ENCODE measurements around the gene TUBGCP2.

TUBGCP2 gene

DNA sequence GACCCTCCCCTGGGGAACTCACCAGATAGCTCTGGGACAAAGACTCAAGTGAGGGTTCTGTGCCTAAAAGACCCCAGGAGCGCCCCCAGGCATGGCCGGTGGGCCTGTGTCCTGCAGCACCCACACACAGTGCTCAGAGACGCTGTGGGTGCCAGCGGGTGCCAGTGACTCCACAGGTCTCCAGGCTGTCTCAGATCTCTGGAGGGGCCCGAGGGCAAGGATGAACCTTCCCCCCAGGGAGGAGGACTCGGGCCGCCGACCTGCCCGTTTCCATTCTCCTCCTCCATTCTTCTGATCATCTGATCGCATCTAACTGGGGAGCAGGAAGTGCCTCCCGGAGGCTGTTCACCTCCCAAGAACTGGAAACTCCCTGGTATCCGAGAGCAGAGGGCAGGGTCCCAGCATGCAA is 33.0 kb downstream of the TUBGCP2 start:
- DNase-seq (ENCODE audit: extremely low spot score) = no peak
- TF ChIP-seq ZNF384 (IDR thresholded peaks at IDR 0.05) = no peak
- no peak for TF ChIP-seq LEF1 (IDR thresholded peaks at IDR 0.05; ENCODE audit: borderline replicate concordance)
- TF ChIP-seq L3MBTL2 (conservative IDR thresholded peaks at IDR 0.05) = no peak
- no peak for TF ChIP-seq FOXK2 (IDR thresholded peaks at IDR 0.05)
- no peak for TF ChIP-seq SP1 (IDR thresholded peaks at IDR 0.05)
- no peak for TF ChIP-seq ARNT (IDR thresholded peaks at IDR 0.05)
- no peak for TF ChIP-seq CTBP1 (IDR thresholded peaks at IDR 0.05; ENCODE audit: borderline replicate concordance)
- no peak for TF ChIP-seq NFRKB (IDR thresholded peaks at IDR 0.05)
- TF ChIP-seq TARDBP (IDR thresholded peaks at IDR 0.05) = no peak
- no peak for TF ChIP-seq ELF4 (IDR thresholded peaks at IDR 0.05)
- no peak for TF ChIP-seq FOXM1 (IDR thresholded peaks at IDR 0.05; ENCODE audit: borderline replicate concordance)
- no peak for TF ChIP-seq BHLHE40 (IDR thresholded peaks at IDR 0.05; ENCODE audit: borderline replicate concordance)
- TF ChIP-seq HDGF (IDR thresholded peaks at IDR 0.05; ENCODE audit: borderline replicate concordance) = no peak
- no peak for TF ChIP-seq FOXA1 (IDR thresholded peaks at IDR 0.05)
- no peak for TF ChIP-seq SUZ12 (IDR thresholded peaks at IDR 0.05)
- ChIA-PET POLR2A (no interaction called here), CTCF (no interaction called here)

DNA sequence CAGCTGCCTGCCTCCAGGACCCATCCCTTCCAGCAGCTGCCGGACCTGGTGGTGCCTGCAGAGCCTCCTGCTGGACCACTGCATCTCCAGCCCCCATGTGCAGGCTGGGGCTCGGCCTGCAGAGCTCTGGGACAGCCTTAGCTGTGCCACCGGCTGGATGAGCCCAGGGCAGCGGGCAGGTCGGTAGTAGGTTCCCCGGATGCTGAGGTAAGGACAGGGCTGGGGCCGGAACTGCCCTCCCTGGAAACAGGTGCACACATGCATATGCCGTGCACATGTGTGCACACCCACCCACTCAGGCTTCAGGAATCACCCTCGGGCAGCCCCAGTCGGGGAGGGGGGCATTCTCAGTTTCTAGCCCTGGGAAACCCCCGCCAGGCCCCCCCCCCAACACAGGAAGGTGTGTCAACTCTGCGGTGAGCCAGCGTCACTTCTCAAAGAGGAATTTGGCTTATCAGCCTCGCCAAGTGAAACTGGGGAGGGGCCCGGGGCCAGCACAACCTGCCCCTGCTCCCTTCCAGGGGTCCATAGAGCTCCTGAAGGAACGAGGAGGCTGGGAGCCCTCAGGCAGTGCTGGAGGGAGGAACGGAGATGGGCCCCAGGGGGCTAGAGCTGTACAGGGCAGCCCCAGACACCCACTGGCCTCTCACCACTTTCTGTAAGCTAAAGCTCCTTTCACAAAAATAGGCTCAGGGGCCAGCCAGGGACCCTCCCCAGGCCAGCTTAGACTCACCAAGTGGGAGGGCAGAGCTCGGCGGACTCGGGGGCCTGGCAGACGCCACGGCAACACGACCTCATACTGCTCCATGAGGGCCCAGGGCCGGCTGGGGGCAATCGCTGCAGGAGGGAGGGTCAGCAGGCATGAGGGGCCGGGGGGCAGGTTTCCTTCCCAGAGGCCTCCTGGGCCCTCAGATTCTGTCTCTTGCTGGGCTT is 33.7 kb downstream of the TUBGCP2 start:
- no peak for DNase-seq (ENCODE audit: extremely low spot score)
- ChIA-PET CTCF (no interaction called here), POLR2A (no interaction called here)
- TF ChIP-seq ELF4 (IDR thresholded peaks at IDR 0.05) = no peak
- TF ChIP-seq CTBP1 (IDR thresholded peaks at IDR 0.05; ENCODE audit: borderline replicate concordance) = no peak
- TF ChIP-seq ZNF384 (IDR thresholded peaks at IDR 0.05) = no peak
- TF ChIP-seq HDGF (IDR thresholded peaks at IDR 0.05; ENCODE audit: borderline replicate concordance) = no peak

DNA sequence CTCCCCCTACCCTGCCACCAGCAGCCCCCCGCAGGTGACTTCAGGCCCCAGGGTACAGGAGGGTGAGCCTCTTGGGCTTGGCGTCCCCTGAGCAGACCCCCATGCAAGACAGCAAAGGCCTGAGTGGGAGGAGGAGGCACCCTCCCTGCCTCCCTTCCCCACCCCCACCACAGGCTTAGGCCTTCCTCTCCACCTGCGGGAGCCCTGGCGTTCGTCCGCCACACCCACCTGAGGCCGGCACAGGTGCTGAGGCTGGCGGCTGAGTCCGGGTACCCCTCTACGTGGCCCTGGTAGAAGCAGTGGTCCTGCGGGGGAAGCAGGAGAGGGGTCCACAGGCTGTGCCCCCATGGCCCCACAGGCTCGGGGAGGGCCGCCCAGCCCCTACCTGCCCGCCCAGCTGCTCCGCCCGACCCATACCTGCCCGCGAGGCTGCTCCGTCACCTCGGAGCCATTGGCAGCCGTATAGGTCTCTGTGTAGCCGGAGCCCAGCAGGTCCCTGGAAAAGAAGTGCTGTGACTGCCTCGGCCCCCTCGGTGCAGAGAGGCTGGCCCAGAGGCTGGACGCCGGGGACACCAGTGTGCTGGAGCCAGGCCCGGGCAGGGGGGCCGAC is 35.0 kb downstream of the TUBGCP2 start:
- CTCF ChIA-PET = no interaction called here
- DNase-seq (ENCODE audit: extremely low spot score) = no peak
- TF ChIP-seq SUZ12 (IDR thresholded peaks at IDR 0.05) = no peak
- POLR2A ChIA-PET = no interaction called here

DNA sequence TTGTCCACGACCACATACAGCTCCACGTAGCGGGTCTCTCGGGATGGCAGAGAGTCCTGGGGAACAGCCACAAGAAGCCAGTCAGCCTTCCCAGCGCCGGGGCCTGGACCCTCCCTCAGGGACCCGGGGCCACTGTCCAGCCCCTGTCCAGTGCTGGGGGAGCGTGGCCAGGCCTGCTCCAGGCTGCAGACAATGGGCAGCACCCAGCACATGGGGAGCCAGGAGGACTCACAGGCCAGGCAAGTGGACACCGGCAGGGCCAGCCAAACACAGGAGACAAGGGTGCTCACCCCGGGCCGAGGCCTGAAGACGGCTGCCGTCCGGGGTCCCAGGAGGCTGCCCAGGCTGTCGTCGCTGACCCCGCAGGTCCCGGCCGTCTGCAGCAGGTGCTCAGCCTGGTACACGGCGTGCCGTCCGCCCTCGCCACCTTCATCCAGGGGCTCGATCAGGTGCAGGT is 35.7 kb downstream of the TUBGCP2 start:
- ChIA-PET POLR2A (no interaction called here), CTCF (no interaction called here)
- TF ChIP-seq HDGF (IDR thresholded peaks at IDR 0.05; ENCODE audit: borderline replicate concordance) (no peak), NFRKB (IDR thresholded peaks at IDR 0.05) (no peak)
- TF ChIP-seq, protein P1, sequence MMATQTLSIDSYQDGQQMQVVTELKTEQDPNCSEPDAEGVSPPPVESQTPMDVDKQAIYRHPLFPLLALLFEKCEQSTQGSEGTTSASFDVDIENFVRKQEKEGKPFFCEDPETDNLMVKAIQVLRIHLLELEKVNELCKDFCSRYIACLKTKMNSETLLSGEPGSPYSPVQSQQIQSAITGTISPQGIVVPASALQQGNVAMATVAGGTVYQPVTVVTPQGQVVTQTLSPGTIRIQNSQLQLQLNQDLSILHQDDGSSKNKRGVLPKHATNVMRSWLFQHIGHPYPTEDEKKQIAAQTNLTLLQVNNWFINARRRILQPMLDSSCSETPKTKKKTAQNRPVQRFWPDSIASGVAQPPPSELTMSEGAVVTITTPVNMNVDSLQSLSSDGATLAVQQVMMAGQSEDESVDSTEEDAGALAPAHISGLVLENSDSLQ (IDR thresholded peaks at IDR 0.05) = no peak
- no peak for DNase-seq (ENCODE audit: extremely low spot score)

DNA sequence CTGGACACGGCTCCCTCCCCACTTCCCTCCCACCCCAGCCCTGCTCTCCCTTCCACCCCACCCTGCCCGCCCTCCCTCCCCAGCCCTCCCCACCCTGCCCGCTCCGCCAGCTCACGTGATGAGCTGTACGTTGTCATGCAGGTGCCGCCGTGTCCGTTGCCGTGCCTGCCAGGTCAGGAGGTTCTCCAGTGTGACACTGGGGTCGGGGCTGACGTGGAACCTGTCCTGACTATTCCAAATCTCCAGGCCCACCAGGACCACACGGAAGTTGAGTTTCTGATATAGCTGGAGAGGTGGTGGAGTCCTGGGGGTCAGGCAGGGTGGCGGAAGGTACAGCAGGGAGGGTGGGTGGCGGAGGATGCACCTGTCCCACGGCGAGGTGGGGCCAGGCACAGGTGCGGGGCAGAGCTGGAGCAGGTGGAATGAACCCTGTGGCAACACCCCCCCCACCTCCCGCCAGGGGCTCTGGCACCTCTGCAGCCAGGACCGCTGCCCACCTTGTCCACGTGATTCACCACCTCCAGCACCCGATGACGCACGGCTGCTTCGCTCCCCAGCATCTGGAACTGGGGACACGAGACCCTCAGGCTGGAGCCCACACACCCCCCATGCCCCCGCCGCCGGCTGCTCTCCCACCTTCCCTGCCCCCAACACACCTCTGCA is 36.2 kb downstream of the TUBGCP2 start:
- CTCF ChIA-PET = no interaction called here
- TF ChIP-seq FOXK2 (IDR thresholded peaks at IDR 0.05) = no peak
- TF ChIP-seq FOXA1 (IDR thresholded peaks at IDR 0.05) = no peak
- no peak for TF ChIP-seq HDGF (IDR thresholded peaks at IDR 0.05; ENCODE audit: borderline replicate concordance)
- no peak for TF ChIP-seq ARNT (IDR thresholded peaks at IDR 0.05)
- TF ChIP-seq ZNF384 (IDR thresholded peaks at IDR 0.05) = no peak
- no peak for TF ChIP-seq NFRKB (IDR thresholded peaks at IDR 0.05)
- TF ChIP-seq SUZ12 (IDR thresholded peaks at IDR 0.05) = no peak
- TF ChIP-seq FOXM1 (IDR thresholded peaks at IDR 0.05; ENCODE audit: borderline replicate concordance) = no peak
- no peak for TF ChIP-seq LEF1 (IDR thresholded peaks at IDR 0.05; ENCODE audit: borderline replicate concordance)
- TF ChIP-seq CTBP1 (IDR thresholded peaks at IDR 0.05; ENCODE audit: borderline replicate concordance) = no peak
- no peak for TF ChIP-seq TARDBP (IDR thresholded peaks at IDR 0.05)
- no peak for TF ChIP-seq SP1 (IDR thresholded peaks at IDR 0.05)
- no peak for TF ChIP-seq ELF4 (IDR thresholded peaks at IDR 0.05)
- no peak for TF ChIP-seq BHLHE40 (IDR thresholded peaks at IDR 0.05; ENCODE audit: borderline replicate concordance)
- TF ChIP-seq, protein P1 (IDR thresholded peaks at IDR 0.05) = no peak
- no peak for TF ChIP-seq L3MBTL2 (conservative IDR thresholded peaks at IDR 0.05)
- POLR2A ChIA-PET = no interaction called here
- DNase-seq (ENCODE audit: extremely low spot score) = no peak

DNA sequence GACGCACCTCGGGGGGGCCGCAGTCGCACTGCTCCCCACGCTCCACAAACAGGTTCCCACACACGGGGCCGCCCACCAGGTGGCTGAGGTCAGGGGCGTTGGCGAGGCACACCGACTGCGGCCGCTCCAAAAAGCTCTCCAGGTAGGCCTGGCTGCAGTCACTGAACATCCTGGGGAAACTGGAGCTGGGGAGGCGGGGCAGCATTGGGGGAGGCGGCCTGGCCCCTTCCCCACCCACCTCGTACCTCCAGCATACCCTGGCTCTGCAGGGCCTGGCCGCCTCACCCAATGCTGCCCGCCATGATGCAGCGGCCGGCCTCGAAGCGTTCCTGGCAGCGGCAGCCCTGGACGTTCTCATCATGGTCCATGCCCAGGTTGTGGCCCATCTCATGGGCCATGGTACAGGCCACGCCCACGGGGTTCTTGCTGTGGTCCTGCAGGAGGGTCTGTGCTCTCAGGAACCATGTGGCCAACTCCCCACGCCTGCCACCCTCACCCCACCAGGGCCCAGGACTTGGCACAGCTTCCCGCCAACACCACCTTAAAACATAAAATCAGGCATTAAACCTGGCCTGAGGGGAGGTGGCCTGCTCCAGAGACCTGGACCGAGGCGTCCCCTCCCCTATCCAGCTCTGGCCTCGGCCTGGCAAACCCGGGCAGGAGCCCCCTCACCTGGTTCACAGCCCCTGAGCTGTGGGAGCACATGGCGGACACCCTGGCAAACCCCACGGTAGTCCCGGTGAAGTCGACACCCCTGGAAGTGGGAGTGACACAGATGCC is 37.0 kb downstream of the TUBGCP2 start:
- ChIA-PET CTCF (no interaction called here), POLR2A (no interaction called here)
- TF ChIP-seq FOXM1 (IDR thresholded peaks at IDR 0.05; ENCODE audit: borderline replicate concordance) (no peak), FOXA1 (IDR thresholded peaks at IDR 0.05) (no peak), HDGF (IDR thresholded peaks at IDR 0.05; ENCODE audit: borderline replicate concordance) (no peak), ZNF384 (IDR thresholded peaks at IDR 0.05) (no peak), ELF4 (IDR thresholded peaks at IDR 0.05) (no peak), BHLHE40 (IDR thresholded peaks at IDR 0.05; ENCODE audit: borderline replicate concordance) (no peak)
- DNase-seq (ENCODE audit: extremely low spot score) = no peak
